Umbilical cord (tissue), 2 donors: ENCODE measurements around the gene KCNJ10. TPM values are rescaled to one million over a fixed set of nuclear protein-coding genes. Genes with fewer than 3 reads are reported as not detected.

Experiments used
- DNase-seq: peaks from one replicate; pipeline ENCODE4 v3.0.0-alpha.2; 2015; ENCODE audit warnings: low spot score
- total RNA-seq: library from RNA; depleted of rRNA; stranded (reverse); fragments of >200 nt; gene quantifications from one replicate; pipeline ENCODE4 v1.2.3, GENCODE V29; 2014; ENCODE audit warnings: low replicate concordance; ENCODE audit not compliant: insufficient read depth

The KCNJ10 gene
- total RNA-seq, 1 donor from 2014 or later, result 4.6 TPM

GRCh38 chr1:160024195-160024905 lies 45.6 kb downstream of the KCNJ10 start:
- DNase-seq, result no peak

- no peak for DNase-seq
These were observed 47.3 kb downstream of the KCNJ10 start for GRCh38 chr1:160022330-160023310.

GRCh38 chr1:160021376-160022074 lies 48.4 kb downstream of the KCNJ10 start:
- no peak for DNase-seq

- no peak for DNase-seq
These were observed 49.8 kb downstream of the KCNJ10 start for GRCh38 chr1:160020196-160020595.

- DNase-seq, result peak; percentile 47
These were observed 51.1 kb downstream of the KCNJ10 start for GRCh38 chr1:160018900-160019299.

- DNase-seq, result peak; percentile 3
These were observed 51.6 kb downstream of the KCNJ10 start for GRCh38 chr1:160018347-160018746.

GRCh38 chr1:160017592-160017991 lies 52.4 kb downstream of the KCNJ10 start:
- DNase-seq, result no peak

GRCh38 chr1:160011781-160012180 lies 58.2 kb downstream of the KCNJ10 start:
- no peak for DNase-seq

- DNase-seq, result no peak
These were observed 60.2 kb downstream of the KCNJ10 start for GRCh38 chr1:160009801-160010200.

- DNase-seq, result no peak
These were observed 60.9 kb downstream of the KCNJ10 start for GRCh38 chr1:160009081-160009480.

- DNase-seq, result peak; percentile 22
These were observed 62.3 kb downstream of the KCNJ10 start for GRCh38 chr1:160007577-160008200.

GRCh38 chr1:160006312-160006940 lies 63.5 kb downstream of the KCNJ10 start:
- DNase-seq, result peak; percentile 68

GRCh38 chr1:160005070-160005469 lies 64.9 kb downstream of the KCNJ10 start:
- DNase-seq, result no peak

GRCh38 chr1:160004425-160004824 lies 65.5 kb downstream of the KCNJ10 start:
- DNase-seq, result no peak

GRCh38 chr1:160004001-160004400 lies 66.0 kb downstream of the KCNJ10 start:
- no peak for DNase-seq

GRCh38 chr1:160001440-160001839 lies 68.5 kb downstream of the KCNJ10 start:
- DNase-seq, result no peak

- no peak for DNase-seq
These were observed 70.8 kb downstream of the KCNJ10 start for GRCh38 chr1:159999204-159999603.

GRCh38 chr1:159996653-159997052 lies 73.3 kb downstream of the KCNJ10 start:
- DNase-seq, result no peak

GRCh38 chr1:159994896-159995295 lies 75.1 kb downstream of the KCNJ10 start:
- no peak for DNase-seq

GRCh38 chr1:159993911-159994310 lies 76.0 kb downstream of the KCNJ10 start:
- DNase-seq, result no peak

GRCh38 chr1:159992161-159992560 lies 77.8 kb downstream of the KCNJ10 start:
- DNase-seq, result no peak
